IMR-90 (cell line): ENCODE results near the gene SEMA5A. TPM values are rescaled to one million over a fixed set of nuclear protein-coding genes. Genes with fewer than 3 reads are reported as not detected.

Source experiments
- ATAC-seq: fragments of 200-7000 bp; cut with Tn5 transposase; 2 replicates; pipeline ENCODE4 v1.9.1; 2020; ENCODE audit warnings: low read depth, mild to moderate bottlenecking, moderate library complexity
- BruUV-seq: library from RNA; stranded (reverse); fragments of 400-500 nt; replicated peaks from 2 replicates; lab custom pipeline; 2021; lab: Mats Ljungman, UMichigan
- CTCF ChIA-PET: fragments of 300-600 bp; formaldehyde crosslinking; extraction: SDS; loops from one replicate; lab custom pipeline; 2021; ENCODE audit warnings: antibody characterized with exemption; lab: Yijun Ruan, JAX
- POLR2A ChIA-PET: fragments of 300-600 bp; sonication (Branson Sonifier 250); formaldehyde crosslinking; loops from one replicate; lab custom pipeline; 2022; ENCODE audit warnings: antibody characterized with exemption; ENCODE audit not compliant: unreplicated experiment; lab: Charles Lee
- DNase-seq: peaks from one replicate; pipeline ENCODE4 v3.0.0; 2013
- H2AFZ ChIP-seq: replicated peaks from 2 replicates; pipeline ENCODE3; 2013; ENCODE audit warnings: low read length, mild to moderate bottlenecking; ENCODE audit not compliant: poor library complexity
- H2AK5ac ChIP-seq: 2 replicates; pipeline ENCODE4 v1.6.1; 2013; ENCODE audit warnings: low read depth, low read length, inconsistent platforms
- H2AK9ac ChIP-seq: replicated peaks from 2 replicates; pipeline ENCODE3; 2013; ENCODE audit warnings: mild to moderate bottlenecking, low read depth, low read length, moderate library complexity; ENCODE audit not compliant: poor library complexity
- H2BK120ac ChIP-seq: 2 replicates; pipeline ENCODE4 v1.6.1; 2013; ENCODE audit warnings: low read depth, low read length, inconsistent platforms
- H2BK15ac ChIP-seq: 3 replicates; pipeline ENCODE4 v1.6.1; 2013; ENCODE audit warnings: low read depth, low read length, inconsistent platforms
- H2BK20ac ChIP-seq: 2 replicates; pipeline ENCODE4 v1.6.1; 2013; ENCODE audit warnings: low read depth, mild to moderate bottlenecking, inconsistent platforms, low read length, moderate library complexity
- H2BK5ac ChIP-seq: 2 replicates; pipeline ENCODE4 v1.6.1; 2013; ENCODE audit warnings: mild to moderate bottlenecking, low read depth, low read length, inconsistent platforms; ENCODE audit not compliant: poor library complexity, severe bottlenecking
- H3K14ac ChIP-seq: replicated peaks from 2 replicates; pipeline ENCODE4 v1.6.1; 2013; ENCODE audit warnings: low read depth, low read length, inconsistent platforms
- H3K18ac ChIP-seq: 2 replicates; pipeline ENCODE4 v1.6.1; 2013; ENCODE audit warnings: low read depth, low read length, control low read depth
- H3K23ac ChIP-seq: 2 replicates; pipeline ENCODE4 v1.6.1; 2013; ENCODE audit warnings: low read depth, low read length, inconsistent platforms
- H3K27ac ChIP-seq: 2 replicates; pipeline ENCODE4 v1.5.1; 2013; ENCODE audit warnings: mild to moderate bottlenecking, control low read depth, low read length; ENCODE audit not compliant: insufficient read depth
- H3K27me3 ChIP-seq: 2 replicates; pipeline ENCODE4 v1.6.1; 2013; ENCODE audit warnings: low read length; ENCODE audit not compliant: control insufficient read depth, insufficient read depth
- H3K36me3 ChIP-seq: 2 replicates; pipeline ENCODE4 v1.6.1; 2013; ENCODE audit warnings: low read length, mixed read lengths; ENCODE audit not compliant: control insufficient read depth, insufficient read depth
- H3K4ac ChIP-seq: 2 replicates; pipeline ENCODE4 v1.6.1; 2013; ENCODE audit warnings: low read depth, low read length, inconsistent platforms
- H3K4me1 ChIP-seq: 2 replicates; pipeline ENCODE4 v1.6.1; 2013; ENCODE audit warnings: low read length, mixed read lengths; ENCODE audit not compliant: control insufficient read depth, insufficient read depth
- H3K4me2 ChIP-seq: 2 replicates; pipeline ENCODE4 v1.6.1; 2013; ENCODE audit warnings: low read depth, mild to moderate bottlenecking, control low read depth, low read length, moderate library complexity
- H3K4me3 ChIP-seq: 2 replicates; pipeline ENCODE4 v1.5.1; 2013; ENCODE audit warnings: low read depth, mild to moderate bottlenecking, control low read depth, low read length, moderate library complexity; ENCODE audit not compliant: insufficient read depth
- H3K56ac ChIP-seq: 2 replicates; pipeline ENCODE4 v1.6.1; 2013; ENCODE audit warnings: low read length, inconsistent platforms; ENCODE audit not compliant: insufficient read depth; ENCODE audit errors: extremely low read depth
- H3K79me1 ChIP-seq, 2 experiments: 2 replicates each; pipeline ENCODE4 v1.6.1; 2013; ENCODE audit warnings: low read length in 2 of 2, inconsistent platforms in 1 of 2, low read depth in 1 of 2
- H3K9ac ChIP-seq: 2 replicates; pipeline ENCODE4 v1.6.1; 2013; ENCODE audit warnings: low read depth, low read length, control low read depth
- H3K9me1 ChIP-seq: 2 replicates; pipeline ENCODE4 v1.6.1; 2013; ENCODE audit warnings: low read length, inconsistent platforms; ENCODE audit not compliant: insufficient read depth
- H3K9me3 ChIP-seq: 2 replicates; pipeline ENCODE4 v1.6.1; 2013; ENCODE audit warnings: low read length; ENCODE audit not compliant: control insufficient read depth, insufficient read depth
- H4K20me1 ChIP-seq: 2 replicates; pipeline ENCODE4 v1.6.1; 2013; ENCODE audit warnings: low read length, inconsistent platforms; ENCODE audit not compliant: insufficient read depth
- H4K5ac ChIP-seq: 2 replicates; pipeline ENCODE4 v1.6.1; 2013; ENCODE audit warnings: mild to moderate bottlenecking, low read depth, low read length, control low read depth
- H4K8ac ChIP-seq, 2 experiments: 2 replicates each; pipeline ENCODE4 v1.6.1; 2013; ENCODE audit warnings: low read depth in 2 of 2, low read length in 2 of 2, control low read depth in 1 of 2, inconsistent platforms in 1 of 2
- H4K91ac ChIP-seq: 2 replicates; pipeline ENCODE4 v1.6.1; 2013; ENCODE audit warnings: low read depth, low read length, inconsistent platforms; ENCODE audit not compliant: insufficient read depth
- MAFK ChIP-seq: IDR thresholded peaks from 2 replicates; pipeline ENCODE4 v1.6.1; 2012; ENCODE audit warnings: low read depth, low read length, improper control_type of control experiment
- POLR2A ChIP-seq: IDR thresholded peaks from 2 replicates; pipeline ENCODE4 v1.6.1; 2012; ENCODE audit warnings: mild to moderate bottlenecking, low read depth, low read length
- RCOR1 ChIP-seq: IDR thresholded peaks from 2 replicates; pipeline ENCODE4 v1.6.1; 2012; ENCODE audit warnings: mild to moderate bottlenecking, low read length, improper control_type of control experiment; ENCODE audit not compliant: insufficient replicate concordance
- WGBS, 2 experiments: methylation state at CpG; one replicate each; pipeline versions ENCODE4 v1.1.5 to v1.1.7; 2013; ENCODE audit warnings: missing lambda C conversion rate in 2 of 2; ENCODE audit not compliant: insufficient read length in 1 of 2; ENCODE audit errors: extremely low coverage in 2 of 2; 5-methylcytosine and 5-hydroxymethylcytosine counted together
- dilution Hi-C: fragments of 300-500 bp; cut with HindIII; formaldehyde crosslinking; loops from one replicate; pipeline ENCODE4 v1.14.3; 2018; ENCODE audit warnings: low sequenced_read_pairs; ENCODE audit not compliant: unreplicated experiment
- in situ Hi-C: fragments of 300-500 bp; cut with MboI; formaldehyde crosslinking; loops from 3 replicates; pipeline ENCODE4 v1.14.3; 2019; ENCODE audit warnings: low sequenced_read_pairs, inconsistent platforms, mixed read lengths
- intact Hi-C: fragments of 100-400 bp; cut with micrococcal nuclease; formaldehyde crosslinking; loops from 2 replicates; pipeline ENCODE4 v1.10.0; 2022
- polyA plus RNA-seq, 3 experiments: library from polyadenylated mRNA; depleted of rRNA; stranded (reverse); fragments of >200 nt; gene quantifications; 2 replicates each; pipeline ENCODE4 v1.2.3, GENCODE V29; 2012; ENCODE audit warnings: low replicate concordance in 1 of 3
- total RNA-seq: library from RNA; depleted of rRNA; stranded (reverse); fragments of >200 nt; gene quantifications from 2 replicates; pipeline ENCODE4 v1.2.3, GENCODE V29; 2012
- TF ChIP-seq, protein P1 (sequence below): fragments of 150-350 bp; IDR thresholded peaks from 2 replicates; pipeline ENCODE4 v1.6.1; 2016; ENCODE audit warnings: low read depth, mild to moderate bottlenecking, low read length, moderate library complexity, borderline replicate concordance

SEMA5A gene
- total and polyA plus RNA-seq, 2 of the 4 experiments (the other 2 are of a cell fraction): 8.2 to 9.9 TPM

DNA sequence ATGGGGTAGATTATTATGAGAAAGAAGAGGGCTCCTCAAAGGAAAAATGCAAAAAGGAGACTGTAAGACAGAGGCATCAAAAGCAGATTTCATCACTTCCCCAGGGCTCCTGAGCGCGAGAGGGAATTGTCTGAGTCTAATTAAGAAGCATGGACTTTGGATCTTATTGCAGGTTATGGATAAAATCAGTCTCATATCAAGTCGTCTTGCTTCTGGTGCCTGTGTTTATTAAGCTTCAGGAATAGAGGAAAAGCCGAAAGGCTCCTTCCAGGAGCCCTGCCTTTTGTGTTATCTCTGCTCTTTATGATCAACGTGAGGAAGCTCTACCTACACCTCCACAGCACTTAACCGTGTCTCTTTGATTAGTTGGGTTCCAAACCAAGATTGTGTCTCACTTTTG is 25.0 kb upstream of the SEMA5A start:
- ChIA-PET POLR2A (no interaction called here), CTCF (no interaction called here)
- Histone ChIP-seq H3K4me2 (no peak overlapping the region), H4K91ac (no peak overlapping the region), H3K23ac (no peak overlapping the region), H2BK120ac (no peak overlapping the region), H3K27ac (no peak overlapping the region), H3K18ac (no peak overlapping the region), H2AK9ac (no peak overlapping the region), H3K27me3 (no peaks in the 10 kb centered on the region), H3K14ac (no peak overlapping the region), H2BK20ac (no peak overlapping the region), H3K4me1 (no peaks in the 10 kb centered on the region), H3K4ac (no peak overlapping the region), H3K9me1 (no peaks in the 10 kb centered on the region), H4K20me1 (no peaks in the 10 kb centered on the region), H2AFZ (no peak overlapping the region), H3K9me3 (no peaks in the 10 kb centered on the region), H2BK15ac (no peak overlapping the region), H4K5ac (no peak overlapping the region), H3K9ac (no peak overlapping the region), H3K56ac (no peak overlapping the region), H3K79me1 (no peaks in the 10 kb centered on the region), H3K36me3 (no peaks in the 10 kb centered on the region), H4K8ac (no peak overlapping the region), H2BK5ac (no peak overlapping the region), H2AK5ac (no peak overlapping the region), H3K4me3 (no peak overlapping the region)
- intact Hi-C loops (no loop called here), in situ Hi-C loops (no loop called here), dilution Hi-C loops (no loop called here)
- DNase-seq (no peak), ATAC-seq (no peak)
- no CpG with 5 or more reads among the region's 6 CpGs for WGBS, 2 experiments
- no peak for TF ChIP-seq RCOR1
- TF ChIP-seq POLR2A: no peak
- TF ChIP-seq, protein P1, sequence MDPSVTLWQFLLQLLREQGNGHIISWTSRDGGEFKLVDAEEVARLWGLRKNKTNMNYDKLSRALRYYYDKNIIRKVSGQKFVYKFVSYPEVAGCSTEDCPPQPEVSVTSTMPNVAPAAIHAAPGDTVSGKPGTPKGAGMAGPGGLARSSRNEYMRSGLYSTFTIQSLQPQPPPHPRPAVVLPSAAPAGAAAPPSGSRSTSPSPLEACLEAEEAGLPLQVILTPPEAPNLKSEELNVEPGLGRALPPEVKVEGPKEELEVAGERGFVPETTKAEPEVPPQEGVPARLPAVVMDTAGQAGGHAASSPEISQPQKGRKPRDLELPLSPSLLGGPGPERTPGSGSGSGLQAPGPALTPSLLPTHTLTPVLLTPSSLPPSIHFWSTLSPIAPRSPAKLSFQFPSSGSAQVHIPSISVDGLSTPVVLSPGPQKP: no peak
- no peak for TF ChIP-seq MAFK
- no TSS peak for BruUV-seq
